22Rv1 (cell line): ENCODE measurements around the gene NPPB.

ENCODE experiments used
- ZFX ChIP-seq: fragments of 450-650 bp; IDR thresholded peaks from 2 replicates; pipeline ENCODE4 v1.6.1; 2017; ENCODE audit warnings: antibody characterized with exemption, borderline replicate concordance
- TF ChIP-seq, protein P1 (sequence below): fragments of 450-650 bp; IDR thresholded peaks from 2 replicates; pipeline ENCODE4 v1.5.1; 2017; ENCODE audit warnings: mild to moderate bottlenecking

DNA sequence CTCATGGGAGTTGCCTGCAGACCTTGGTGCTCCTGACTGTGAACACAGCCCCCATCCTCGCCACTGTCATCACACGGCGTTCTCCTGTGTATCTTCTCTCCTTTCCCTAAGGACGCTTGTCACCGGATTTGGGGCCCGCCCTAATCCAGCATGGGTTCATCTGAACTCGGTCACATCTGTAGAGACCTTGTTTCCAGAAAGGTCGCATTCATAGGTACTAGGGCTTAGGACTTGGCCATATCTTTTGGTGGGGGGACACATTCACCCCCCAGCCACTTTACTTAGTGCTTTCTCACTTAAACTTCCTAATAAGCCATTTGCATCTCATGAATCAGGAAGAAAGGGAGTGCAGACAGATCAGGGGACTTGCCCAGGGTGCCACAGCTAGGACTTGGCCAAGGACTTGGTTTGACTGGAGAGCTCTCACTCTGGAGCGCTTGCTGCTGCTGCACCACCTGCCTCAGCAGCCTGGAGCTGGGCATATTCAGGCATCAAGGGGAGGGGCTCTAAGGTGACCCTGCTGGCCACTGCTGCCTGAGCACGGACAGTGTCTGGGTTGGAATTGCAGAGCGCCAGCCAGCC, 20.9 kb downstream of the NPPB start:
- TF ChIP-seq, protein P1, sequence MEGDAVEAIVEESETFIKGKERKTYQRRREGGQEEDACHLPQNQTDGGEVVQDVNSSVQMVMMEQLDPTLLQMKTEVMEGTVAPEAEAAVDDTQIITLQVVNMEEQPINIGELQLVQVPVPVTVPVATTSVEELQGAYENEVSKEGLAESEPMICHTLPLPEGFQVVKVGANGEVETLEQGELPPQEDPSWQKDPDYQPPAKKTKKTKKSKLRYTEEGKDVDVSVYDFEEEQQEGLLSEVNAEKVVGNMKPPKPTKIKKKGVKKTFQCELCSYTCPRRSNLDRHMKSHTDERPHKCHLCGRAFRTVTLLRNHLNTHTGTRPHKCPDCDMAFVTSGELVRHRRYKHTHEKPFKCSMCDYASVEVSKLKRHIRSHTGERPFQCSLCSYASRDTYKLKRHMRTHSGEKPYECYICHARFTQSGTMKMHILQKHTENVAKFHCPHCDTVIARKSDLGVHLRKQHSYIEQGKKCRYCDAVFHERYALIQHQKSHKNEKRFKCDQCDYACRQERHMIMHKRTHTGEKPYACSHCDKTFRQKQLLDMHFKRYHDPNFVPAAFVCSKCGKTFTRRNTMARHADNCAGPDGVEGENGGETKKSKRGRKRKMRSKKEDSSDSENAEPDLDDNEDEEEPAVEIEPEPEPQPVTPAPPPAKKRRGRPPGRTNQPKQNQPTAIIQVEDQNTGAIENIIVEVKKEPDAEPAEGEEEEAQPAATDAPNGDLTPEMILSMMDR, result no peak
- no peak for TF ChIP-seq ZFX
